GM21619 (cell line): ENCODE measurements around the gene NPNT.
"Not testable (repeated sequence)": the region's sequence is repeated elsewhere in the genome, so short reads cannot be mapped to it uniquely, and the experiment has no call there.

Source experiments
- ATAC-seq: cut with Tn5 transposase; IDR thresholded peaks from one replicate; pipeline ENCODE4 v1.9.1; 2021; ENCODE audit not compliant: unreplicated experiment

Gene NPNT, protein sequence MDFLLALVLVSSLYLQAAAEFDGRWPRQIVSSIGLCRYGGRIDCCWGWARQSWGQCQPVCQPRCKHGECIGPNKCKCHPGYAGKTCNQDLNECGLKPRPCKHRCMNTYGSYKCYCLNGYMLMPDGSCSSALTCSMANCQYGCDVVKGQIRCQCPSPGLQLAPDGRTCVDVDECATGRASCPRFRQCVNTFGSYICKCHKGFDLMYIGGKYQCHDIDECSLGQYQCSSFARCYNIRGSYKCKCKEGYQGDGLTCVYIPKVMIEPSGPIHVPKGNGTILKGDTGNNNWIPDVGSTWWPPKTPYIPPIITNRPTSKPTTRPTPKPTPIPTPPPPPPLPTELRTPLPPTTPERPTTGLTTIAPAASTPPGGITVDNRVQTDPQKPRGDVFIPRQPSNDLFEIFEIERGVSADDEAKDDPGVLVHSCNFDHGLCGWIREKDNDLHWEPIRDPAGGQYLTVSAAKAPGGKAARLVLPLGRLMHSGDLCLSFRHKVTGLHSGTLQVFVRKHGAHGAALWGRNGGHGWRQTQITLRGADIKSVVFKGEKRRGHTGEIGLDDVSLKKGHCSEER

DNA sequence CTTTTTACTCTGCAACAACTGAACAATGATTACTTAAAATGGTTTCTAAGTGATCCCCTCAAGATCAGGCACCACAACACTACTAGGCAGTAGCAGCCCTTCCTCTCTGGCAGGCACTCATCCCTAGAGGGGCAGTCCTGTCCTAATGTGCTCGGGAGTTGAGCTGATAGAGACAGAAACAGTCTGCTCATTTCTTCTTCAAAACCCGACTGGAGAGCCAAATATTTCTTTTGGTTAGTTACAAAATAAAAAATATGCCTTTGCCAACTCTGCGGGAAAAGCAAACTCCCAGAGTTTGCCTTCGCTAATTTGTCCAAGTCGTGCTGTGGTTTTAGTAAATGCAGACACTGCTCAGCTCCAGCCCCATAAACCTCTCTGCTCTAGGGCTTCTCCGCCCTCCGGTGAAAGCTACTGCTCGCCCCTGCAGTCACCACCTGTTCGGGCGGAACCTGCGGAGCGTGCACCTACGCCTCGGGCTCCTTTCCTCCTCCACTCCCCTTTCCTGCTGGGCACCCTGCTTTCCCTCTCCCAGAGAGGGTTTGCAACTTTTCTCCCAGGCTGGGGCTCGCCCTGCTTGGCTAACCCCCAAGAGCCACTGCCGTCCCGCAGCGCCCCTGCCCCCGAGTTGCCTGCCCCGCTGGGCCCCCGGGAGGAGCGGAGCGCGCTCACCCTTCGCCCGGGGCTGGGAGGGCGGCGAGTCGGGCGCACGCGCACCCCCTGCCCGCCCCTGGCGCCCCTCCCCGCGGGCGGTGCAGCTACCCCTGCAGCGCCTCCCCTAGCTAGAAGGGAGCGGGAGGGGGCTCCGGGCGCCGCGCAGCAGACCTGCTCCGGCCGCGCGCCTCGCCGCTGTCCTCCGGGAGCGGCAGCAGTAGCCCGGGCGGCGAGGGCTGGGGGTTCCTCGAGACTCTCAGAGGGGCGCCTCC is at the start of gene NPNT:
Gene NPNT (plus strand): TSS at position 812 of the 923 bp plus-strand sequence. CDS start 182 bp downstream, outside the sequence.
- ATAC-seq = peak; percentile 31

DNA sequence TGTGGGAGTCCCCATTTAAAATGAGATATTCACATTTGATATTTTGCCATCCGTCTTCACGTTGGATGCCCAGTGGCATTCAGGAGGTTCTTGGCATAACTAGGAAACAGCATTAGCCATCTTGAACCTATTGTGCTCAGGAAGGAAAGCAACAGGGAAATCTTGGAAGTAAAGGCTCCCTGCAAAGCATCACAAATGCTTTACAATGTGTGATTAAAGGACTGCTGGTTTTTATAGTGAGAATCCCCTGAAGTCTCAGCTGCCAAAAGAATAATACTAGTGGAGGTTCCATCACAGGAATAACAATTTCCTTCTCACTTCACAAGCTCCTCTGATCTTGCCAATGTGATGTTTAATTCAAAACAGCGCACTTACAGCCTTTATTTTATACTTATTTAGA is 49.7 kb upstream of the NPNT start:
- ATAC-seq = no peak

- ATAC-seq = not testable (repeated sequence)
These were observed 46.9 kb upstream of the NPNT start for GRCh38 chr4:105848359-105848758.

DNA sequence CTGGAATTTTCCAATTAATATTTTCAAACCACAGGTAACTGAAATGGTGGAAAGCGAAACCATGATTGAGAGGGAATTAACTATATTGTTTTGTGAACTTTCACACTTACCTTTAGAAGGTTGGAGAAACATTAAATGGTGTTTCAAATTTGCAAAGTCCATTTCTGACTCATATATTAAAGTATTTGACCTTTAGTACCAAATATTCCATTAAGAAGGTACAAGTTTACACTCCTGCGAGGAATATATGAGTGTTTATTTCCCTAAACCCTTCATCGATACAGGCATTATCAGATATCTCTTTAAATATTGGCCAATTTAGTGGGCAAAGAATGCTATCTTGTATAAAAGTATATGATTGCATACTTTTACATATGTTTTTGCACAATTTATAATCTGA is 44.1 kb upstream of the NPNT start:
- ATAC-seq = no peak

DNA sequence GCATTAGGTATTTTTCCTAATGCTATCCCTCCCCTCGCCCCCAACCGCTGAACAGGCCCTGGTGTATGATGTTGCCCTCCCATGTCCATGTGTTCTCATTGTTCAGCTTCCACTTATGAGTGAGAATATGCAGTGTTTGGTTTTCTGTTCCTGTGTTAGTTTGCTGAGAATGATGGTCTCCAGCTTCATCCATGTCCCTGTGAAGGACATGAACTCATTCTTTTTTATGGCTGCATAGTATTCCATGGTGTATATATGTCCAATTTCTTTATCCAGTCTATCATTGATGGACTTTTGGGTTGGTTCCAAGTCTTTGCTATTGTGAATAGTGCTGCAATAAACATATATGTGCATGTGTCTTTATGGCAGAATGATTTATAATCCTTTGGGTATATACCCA is 43.0 kb upstream of the NPNT start:
- ATAC-seq = not testable (repeated sequence)

- ATAC-seq = no peak
These were observed 36.7 kb upstream of the NPNT start for GRCh38 chr4:105858466-105859040.

- ATAC-seq = no peak
These were observed 36.0 kb upstream of the NPNT start for GRCh38 chr4:105859233-105859632.

DNA sequence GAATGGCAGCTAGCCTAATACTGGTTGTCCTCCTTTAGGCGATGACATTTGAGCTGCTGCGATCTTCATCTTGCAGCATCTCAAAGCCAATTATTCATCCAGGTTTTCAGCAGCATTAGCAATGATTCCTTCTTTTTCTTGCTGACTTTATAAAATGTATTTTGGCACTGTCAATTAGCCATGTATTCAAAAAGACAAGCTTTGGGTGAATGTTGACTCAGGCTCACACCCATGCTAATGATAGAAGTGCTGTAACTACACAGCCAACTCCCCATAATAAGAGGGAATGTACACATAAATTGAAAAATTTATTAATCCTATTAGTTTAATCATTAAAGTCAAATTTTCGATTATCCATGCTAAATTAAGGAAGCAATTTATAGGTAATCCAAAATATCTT is 24.3 kb upstream of the NPNT start:
- ATAC-seq = no peak

GRCh38 chr4:105871997-105872396 is 23.3 kb upstream of the NPNT start:
- no peak for ATAC-seq

DNA sequence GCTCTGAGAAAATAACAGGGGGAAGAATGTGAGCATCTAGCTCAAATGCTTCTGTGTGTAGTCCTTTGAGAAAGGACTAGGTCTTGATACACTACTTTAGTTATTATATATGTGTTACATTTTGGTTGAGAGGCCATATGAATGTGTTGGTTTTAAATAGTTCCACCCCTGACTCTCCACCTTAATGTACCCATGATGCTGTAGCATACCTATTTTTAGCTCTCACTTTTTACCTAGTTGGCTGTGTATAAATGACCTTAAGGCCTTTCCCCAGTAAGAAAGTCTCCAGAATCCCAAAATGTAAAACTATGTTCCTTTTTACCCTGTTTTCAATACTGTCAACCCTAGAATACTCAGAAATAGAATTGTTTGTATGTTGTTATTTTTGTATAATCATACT is 20.0 kb upstream of the NPNT start:
- ATAC-seq = no peak

DNA sequence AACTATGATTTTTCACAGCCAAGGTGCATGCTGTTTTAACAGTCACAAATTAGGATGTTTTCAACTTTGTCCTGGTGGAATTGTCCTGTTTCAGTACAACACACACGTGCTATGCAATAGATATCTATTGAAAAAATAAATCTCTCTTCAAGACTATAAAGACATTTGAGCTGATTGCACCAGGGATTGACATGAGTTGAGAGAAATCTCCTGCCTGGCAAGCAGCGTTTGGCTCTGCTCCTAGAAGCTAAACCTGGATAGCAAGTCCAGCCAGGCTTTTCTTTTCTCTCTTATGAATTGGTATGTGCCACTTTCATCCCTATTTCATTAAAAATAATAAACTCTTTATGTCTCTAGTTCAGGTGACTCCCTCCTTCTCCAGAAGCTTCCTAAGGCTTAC is 16.6 kb upstream of the NPNT start:
- ATAC-seq = no peak

GRCh38 chr4:105887508-105887907 is 7.8 kb upstream of the NPNT start:
- no peak for ATAC-seq

DNA sequence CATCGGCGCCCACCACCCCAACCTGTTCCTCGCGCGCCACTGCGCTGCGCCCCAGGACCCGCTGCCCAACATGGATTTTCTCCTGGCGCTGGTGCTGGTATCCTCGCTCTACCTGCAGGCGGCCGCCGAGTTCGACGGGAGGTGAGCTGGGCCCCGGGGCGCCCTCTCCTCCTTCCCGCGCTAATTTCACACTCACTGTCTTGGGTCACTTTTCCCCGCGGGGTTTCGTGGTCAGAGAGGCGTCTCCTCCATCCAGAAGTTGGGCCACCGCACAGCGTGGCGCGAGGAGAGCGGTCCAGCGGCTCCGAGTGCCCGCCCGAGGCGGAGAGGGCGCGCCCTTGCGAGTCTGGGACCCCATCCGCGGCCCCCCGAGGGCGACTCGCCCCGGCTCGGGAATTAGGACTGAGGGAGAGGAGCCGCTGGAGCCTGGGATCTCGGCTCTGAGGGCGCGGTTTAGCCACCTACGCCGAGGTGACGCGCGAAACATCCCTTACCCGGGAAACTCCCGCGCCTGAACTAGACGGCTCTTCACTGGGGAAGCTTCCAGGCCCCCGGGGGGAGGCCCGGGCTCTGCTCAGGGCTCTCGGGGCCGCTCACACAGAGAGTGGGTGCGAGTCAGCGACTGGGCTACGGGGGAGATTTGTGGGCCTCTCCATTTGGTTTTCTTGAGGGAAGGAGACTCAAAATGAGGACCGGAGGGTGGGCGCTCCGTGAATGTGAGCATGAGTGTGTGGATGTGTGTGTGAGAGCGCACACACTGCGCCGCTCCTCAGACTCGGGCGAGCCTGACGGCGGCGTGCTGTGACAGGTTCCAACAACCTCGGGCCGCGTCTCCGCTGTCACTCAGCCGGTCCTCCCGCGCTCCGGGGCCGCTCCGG is 551 bp downstream of the NPNT start:
- peak; percentile 42 for ATAC-seq

DNA sequence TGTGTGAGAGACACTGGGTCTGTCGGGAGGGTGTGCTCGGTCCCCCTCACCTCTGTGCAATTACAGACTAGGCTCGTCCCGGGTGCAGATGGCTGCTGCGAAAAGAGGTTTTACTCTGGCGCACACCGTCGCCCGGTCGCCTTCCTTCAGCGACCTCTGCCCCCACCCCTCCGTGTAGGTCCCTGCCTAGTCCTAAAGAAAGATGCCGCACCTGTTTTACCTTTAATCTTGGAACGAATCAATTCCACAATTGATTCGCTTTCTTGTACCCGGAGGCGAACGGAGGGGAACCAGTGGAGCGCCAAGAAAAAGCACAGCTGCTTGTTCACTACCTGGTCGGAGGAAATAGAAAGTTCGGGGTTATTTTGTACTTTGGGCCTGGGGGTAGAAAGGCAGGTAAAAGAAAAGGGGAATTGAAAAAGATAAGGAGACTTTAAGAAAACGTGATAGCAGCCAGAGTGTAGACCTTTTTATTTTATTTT is 1.2 kb downstream of the NPNT start:
- ATAC-seq = peak; percentile 17

GRCh38 chr4:105896984-105897775 is 1.9 kb downstream of the NPNT start:
- ATAC-seq = no peak

- no peak for ATAC-seq
These were observed 5.3 kb downstream of the NPNT start for GRCh38 chr4:105900541-105900940.

DNA sequence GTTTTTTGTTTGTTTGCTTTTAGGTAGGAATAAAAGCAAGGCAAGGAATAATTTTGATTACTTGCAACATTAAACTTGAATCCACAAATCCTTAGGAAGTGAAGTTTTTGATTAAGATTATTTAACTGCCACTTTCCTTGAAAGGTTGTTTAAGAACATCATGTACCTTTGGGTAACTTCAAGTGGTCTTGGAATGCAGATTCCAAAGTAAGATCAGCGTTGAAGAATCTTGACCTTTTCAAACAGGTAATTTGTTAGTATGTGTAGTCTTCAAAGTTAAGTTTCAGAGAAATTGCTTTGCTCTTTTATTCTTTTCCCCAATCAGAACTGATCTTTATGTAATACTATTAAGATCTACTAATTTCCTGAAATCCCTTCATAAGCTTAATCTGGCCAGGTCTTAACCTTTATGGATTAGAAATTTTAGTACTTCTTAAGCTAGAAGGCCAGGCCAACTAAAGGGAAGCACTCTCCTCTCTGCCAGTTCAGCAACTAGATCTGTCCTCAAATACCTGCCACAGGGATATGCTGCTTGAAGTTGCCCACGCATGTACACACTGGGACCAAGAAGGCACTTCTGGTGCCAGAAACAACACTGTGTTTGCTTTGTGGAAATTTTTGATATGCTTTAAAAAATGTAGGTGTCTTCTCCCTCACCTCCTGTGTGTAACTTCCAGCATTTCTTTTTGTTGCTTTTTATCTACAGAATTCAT is 7.4 kb downstream of the NPNT start:
- no peak for ATAC-seq

DNA sequence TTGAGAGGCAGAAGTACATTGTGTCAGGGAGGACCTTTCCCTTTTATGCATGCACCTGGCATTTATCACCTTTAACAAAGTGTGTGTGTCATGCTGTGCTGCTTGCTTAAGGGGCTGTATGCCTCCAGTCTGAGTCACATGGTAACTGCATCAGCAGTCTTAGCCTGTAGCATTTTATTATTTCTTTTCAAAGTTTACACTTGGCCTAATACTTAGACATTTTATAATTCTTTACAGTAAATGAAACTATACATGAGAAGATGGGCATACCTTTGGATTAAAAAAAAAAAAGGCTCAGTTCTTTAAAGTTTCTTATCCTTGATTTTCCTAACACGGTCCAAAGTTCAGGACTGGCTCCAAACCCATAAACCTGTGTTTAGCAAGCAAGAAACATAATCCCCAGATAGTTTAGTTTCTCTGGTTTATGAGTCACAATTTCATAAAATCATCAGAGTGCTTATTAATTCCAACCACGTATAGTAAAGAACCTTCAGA is 14.6 kb downstream of the NPNT start:
- ATAC-seq = no peak

- ATAC-seq = no peak
These were observed 16.2 kb downstream of the NPNT start for GRCh38 chr4:105911426-105911825.
